ENCODE measurements around the gene LRIG1. TPM values are rescaled to one million over a fixed set of nuclear protein-coding genes. Genes with fewer than 3 reads are reported as not detected.

Gene LRIG1
- total RNA-seq, 4 donors from 2014 or later = 44.2 to 96.2 (median 57.6) TPM

DNA sequence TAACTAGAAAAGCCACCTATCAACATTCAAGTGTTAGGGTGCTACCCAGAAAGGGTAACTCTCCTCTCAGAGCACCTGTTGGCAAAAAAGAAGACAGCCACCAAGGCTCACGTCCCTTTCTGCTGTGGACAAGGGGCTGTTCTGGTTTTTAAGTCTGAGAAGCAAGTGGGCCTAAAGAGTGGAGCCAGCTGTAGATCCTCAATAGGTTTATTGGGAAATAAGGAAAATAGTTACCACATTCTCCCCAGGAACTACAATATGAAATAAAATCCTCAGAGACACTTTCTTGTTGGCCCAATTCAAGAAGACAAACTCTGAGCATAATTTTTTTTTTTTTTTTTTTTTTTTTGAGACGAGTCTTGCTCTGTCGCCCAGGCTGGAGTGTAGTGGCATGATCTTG, 35.8 kb downstream of the LRIG1 start:
- no peak for DNase-seq (ENCODE audit: low spot score)
- TF ChIP-seq, protein P1, sequence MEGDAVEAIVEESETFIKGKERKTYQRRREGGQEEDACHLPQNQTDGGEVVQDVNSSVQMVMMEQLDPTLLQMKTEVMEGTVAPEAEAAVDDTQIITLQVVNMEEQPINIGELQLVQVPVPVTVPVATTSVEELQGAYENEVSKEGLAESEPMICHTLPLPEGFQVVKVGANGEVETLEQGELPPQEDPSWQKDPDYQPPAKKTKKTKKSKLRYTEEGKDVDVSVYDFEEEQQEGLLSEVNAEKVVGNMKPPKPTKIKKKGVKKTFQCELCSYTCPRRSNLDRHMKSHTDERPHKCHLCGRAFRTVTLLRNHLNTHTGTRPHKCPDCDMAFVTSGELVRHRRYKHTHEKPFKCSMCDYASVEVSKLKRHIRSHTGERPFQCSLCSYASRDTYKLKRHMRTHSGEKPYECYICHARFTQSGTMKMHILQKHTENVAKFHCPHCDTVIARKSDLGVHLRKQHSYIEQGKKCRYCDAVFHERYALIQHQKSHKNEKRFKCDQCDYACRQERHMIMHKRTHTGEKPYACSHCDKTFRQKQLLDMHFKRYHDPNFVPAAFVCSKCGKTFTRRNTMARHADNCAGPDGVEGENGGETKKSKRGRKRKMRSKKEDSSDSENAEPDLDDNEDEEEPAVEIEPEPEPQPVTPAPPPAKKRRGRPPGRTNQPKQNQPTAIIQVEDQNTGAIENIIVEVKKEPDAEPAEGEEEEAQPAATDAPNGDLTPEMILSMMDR (IDR thresholded peaks at IDR 0.05) = no peak
- no peak for ATAC-seq (ENCODE audit: low FRiP score)

DNA sequence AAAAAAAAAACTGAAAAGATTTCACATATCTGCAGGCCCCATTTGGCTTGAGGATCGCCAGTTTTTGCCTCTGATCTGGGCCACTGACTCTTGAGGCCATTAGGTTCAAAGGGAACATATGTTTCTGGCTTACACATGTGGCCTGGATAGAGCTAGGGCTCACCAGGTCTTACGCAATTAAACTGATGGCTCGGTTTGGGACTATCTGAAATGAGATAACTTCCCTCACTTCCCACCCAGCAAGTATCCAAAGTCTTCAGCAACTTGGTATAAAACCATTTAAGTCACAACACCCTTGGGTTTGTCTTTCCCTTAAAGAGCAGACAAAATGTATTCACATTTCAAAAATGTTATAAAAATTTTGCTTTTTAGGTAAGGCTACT, 36.3 kb downstream of the LRIG1 start:
- DNase-seq (ENCODE audit: low spot score) (no peak), ATAC-seq (ENCODE audit: low FRiP score) (no peak)
- TF ChIP-seq, protein P1 (IDR thresholded peaks at IDR 0.05) = no peak

DNA sequence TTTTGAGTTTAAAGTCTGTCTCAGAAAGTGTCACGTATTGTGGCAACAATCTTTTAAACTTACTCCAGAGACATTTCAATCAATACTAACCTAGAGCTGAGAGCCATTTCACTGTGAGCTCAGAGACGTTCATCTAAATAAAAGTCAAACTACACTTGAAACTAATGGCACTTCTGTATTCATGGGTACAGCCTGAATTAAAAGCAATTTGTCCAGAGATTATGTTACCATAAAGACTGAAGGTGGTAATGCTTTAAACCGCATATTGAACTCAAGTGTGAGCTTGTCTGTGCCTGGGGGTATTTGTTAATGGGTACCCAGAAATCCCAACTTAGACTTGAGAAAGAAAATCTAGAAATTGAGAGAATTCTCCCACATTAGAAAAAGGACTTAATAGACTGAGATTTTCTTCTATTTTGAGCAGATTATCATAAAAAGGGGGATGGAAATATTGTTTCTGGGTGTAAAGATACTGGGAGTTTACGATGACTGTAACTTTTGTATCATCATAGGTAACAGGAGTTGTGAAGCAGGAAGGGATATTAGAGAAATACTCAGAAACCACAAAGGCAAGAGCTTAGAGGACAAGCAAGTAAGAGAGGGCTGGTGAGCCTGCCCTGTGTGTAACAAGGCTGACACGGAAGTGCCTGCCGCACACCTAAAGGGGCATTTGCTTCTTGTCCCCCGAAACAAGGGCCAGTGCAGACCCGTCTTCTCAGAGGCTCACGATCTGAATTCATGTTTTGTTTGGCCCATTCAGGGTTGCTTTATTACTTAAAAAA, 36.9 kb downstream of the LRIG1 start:
- ATAC-seq (ENCODE audit: low FRiP score) (no peak), DNase-seq (ENCODE audit: low spot score) (no peak)
- TF ChIP-seq, protein P1 (IDR thresholded peaks at IDR 0.05) = no peak

DNA sequence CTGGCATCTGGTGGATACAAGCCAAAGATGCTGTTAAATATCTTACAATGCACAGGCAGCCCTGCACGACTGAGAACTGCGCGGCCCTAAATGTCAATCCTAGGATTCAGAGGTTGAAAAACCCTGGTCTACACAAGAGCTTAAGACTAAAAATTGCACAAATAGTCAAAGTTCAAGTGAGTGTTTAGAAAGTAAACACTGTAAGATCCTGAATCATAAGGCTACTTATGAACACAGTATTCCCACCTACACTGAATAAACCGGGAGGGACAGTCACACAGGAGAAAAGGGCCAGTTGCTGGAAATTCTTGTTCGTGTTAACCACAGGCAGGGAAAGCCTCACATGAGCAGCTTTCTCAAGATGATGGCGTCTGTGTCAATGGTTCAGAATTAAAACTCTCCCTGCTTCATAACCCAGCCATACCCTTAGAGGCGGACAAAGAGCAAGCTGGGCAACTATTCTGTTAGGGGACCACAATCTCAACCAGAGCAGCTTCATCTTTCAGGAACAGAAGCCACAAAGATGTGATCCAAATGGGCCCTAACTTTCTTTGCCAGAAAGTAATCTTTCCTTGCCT, 37.7 kb downstream of the LRIG1 start:
- DNase-seq (ENCODE audit: low spot score) (no peak), ATAC-seq (ENCODE audit: low FRiP score) (no peak)
- TF ChIP-seq, protein P1 (IDR thresholded peaks at IDR 0.05) = no peak

DNA sequence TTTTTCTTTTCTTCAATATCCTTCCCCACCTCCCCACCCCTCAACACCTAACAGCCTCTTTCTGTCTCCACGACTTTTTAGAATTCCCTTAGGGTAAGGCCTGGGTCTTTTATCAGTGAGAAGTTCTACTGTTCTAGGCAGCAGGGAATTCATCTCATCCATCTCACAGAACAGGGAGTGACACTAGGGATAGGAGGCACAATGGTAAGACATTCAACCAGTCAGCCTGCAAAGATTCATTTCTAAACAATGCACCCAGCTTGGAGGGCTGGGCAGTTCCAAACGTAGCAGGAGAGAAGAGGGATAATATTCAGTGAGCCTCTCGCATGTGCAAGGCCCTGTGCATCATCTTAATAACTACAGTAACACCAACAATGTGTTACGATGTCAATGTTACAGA, 43.6 kb downstream of the LRIG1 start:
- TF ChIP-seq, protein P1 (IDR thresholded peaks at IDR 0.05) = no peak
- ATAC-seq (ENCODE audit: low FRiP score) = no peak
- no peak for DNase-seq (ENCODE audit: low spot score)

DNA sequence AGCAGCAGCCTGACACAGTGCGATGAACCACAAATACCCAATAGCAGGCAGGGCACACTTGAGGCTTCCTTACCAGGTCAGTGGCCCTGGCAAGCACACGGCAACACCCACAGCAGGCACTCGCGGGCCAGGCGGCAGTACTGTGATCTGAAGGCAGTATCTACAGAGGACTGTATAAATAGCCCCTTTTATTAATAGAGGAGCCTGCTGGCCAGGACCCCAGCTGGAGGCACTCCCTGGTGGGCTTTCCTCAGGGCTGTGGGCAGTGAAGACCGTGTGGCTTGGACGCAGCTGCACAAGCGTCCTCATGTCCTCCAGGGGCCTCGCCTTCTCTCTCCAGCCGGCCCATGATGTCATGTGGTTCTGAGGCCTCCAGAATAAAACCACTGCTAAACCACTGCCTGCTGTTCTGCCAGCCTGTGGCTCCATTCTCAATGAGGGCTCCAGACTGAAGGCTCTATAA, 44.1 kb downstream of the LRIG1 start:
- ATAC-seq (ENCODE audit: low FRiP score) (no peak), DNase-seq (ENCODE audit: low spot score) (no peak)
- TF ChIP-seq, protein P1 (IDR thresholded peaks at IDR 0.05) = no peak

DNA sequence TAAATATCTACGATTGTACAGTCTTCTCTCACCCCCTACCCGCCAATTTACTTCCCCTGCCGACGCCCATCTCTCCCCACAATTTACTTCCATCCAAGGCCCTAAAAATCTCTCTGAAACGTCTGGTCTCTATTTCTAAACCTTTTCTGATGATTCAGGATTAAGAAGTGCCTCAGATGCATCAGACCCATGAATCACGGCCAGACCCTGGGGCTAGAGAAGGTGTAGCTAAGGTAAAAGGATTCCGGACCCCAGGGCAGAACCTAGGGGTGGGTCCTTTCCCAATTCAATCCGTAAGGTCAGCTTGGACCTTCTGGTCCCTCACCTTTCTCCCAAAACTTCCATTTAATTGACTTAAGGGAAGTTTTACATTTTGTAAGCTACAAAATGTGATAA, 46.4 kb downstream of the LRIG1 start:
- ATAC-seq (ENCODE audit: low FRiP score) = no peak
- no peak for DNase-seq (ENCODE audit: low spot score)
- TF ChIP-seq, protein P1 (IDR thresholded peaks at IDR 0.05) = no peak

Data from omental fat pad (tissue), 4 donors.